RWPE2 (cell line): ENCODE measurements around the gene CDK11B.
"Not testable (repeated sequence)": the region's sequence is repeated elsewhere in the genome, so short reads cannot be mapped to it uniquely, and the experiment has no call there.

Experiments
- ATAC-seq: fragments of 200-7000 bp; cut with Tn5 transposase; 3 replicates; pipeline ENCODE4 v1.9.1; 2021; ENCODE audit warnings: low read depth
- DNase-seq: peaks from one replicate; pipeline ENCODE4 v3.0.0-alpha.2; 2020; ENCODE audit warnings: low spot score
- H3K27ac ChIP-seq: fragments of 450-650 bp; 2 replicates; pipeline ENCODE4 v1.5.1; 2017; ENCODE audit warnings: mild to moderate bottlenecking; ENCODE audit not compliant: poor library complexity, severe bottlenecking
- H3K27me3 ChIP-seq: fragments of 250-450 bp; sonication (Bioruptor Pico); 2 replicates; pipeline ENCODE4 v1.5.1; 2021; ENCODE audit warnings: mild to moderate bottlenecking, moderate library complexity; ENCODE audit not compliant: insufficient read depth, poor library complexity, severe bottlenecking
- H3K36me3 ChIP-seq: fragments of 250-450 bp; sonication (Bioruptor Pico); 2 replicates; pipeline ENCODE4 v1.5.1; 2020; ENCODE audit warnings: low read depth, mild to moderate bottlenecking, moderate library complexity
- H3K4me1 ChIP-seq: fragments of 250-450 bp; sonication (Bioruptor Pico); 2 replicates; pipeline ENCODE4 v1.5.1; 2021; ENCODE audit warnings: mild to moderate bottlenecking, moderate library complexity; ENCODE audit not compliant: insufficient read depth, poor library complexity, severe bottlenecking
- H3K4me3 ChIP-seq: fragments of 250-450 bp; sonication (Bioruptor Pico); 2 replicates; pipeline ENCODE4 v1.5.1; 2021; ENCODE audit warnings: mild to moderate bottlenecking, moderate library complexity; ENCODE audit not compliant: severe bottlenecking
- H3K9me3 ChIP-seq: fragments of 250-450 bp; sonication (Bioruptor Pico); 2 replicates; pipeline ENCODE4 v1.5.1; 2021; ENCODE audit warnings: mild to moderate bottlenecking, moderate library complexity; ENCODE audit not compliant: severe bottlenecking
- TF ChIP-seq, protein P1 (sequence below): fragments of 450-650 bp; IDR thresholded peaks from one replicate; pipeline ENCODE4 v1.5.1; 2017; ENCODE audit warnings: mild to moderate bottlenecking, moderate library complexity; ENCODE audit not compliant: poor library complexity, severe bottlenecking

CDK11B gene

DNA sequence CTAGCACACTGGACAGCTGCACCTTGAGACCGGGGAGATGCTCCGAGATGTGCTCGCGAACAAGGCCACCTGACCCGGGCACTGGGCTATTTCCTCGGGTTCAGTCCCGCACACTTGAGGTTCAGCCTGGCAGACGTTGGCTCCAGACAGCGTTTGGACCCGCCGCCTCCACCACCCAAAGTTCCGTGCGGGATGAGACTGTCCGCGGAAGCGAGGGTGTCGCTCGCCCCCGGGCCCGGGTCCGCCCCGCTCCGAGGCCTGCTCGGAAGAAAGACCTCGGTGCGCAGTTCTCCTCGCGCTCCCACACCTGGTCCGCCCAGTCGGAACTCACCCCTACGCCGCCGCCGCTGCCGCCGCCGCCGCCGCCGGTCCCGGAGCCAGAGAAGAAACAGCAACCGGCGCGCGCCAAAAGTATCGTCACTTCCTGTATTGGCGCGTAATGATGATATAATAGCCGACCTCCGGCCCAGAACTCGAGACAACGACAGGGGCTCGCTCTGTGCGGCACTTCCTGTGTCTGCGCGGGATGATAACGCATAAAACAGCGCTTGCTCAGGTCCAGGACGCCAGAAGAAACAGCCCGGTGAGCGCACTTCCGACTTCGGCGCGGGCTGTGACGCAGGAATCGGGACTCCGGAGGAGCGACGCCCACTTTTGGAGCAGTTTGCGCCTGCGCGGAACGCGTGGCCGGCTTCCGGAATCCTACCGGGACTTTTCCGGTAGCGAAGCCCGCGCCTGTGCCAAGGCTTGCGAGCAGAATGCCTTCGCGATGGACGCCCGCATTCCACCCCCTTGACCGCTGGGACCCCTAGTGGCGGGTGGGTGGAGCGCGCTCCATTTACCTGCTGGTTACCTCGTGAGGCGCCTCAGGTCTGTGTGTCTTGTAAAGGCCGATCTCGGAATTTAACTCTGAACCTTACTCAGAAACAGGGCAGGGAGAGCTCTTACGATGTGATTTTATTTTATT, at the start of gene CDK11B:
CDK11B (minus strand) TSS at position 422 of the 967 bp plus-strand sequence. CDS start 1,519 bp downstream, outside the sequence.
- TF ChIP-seq, protein P1, sequence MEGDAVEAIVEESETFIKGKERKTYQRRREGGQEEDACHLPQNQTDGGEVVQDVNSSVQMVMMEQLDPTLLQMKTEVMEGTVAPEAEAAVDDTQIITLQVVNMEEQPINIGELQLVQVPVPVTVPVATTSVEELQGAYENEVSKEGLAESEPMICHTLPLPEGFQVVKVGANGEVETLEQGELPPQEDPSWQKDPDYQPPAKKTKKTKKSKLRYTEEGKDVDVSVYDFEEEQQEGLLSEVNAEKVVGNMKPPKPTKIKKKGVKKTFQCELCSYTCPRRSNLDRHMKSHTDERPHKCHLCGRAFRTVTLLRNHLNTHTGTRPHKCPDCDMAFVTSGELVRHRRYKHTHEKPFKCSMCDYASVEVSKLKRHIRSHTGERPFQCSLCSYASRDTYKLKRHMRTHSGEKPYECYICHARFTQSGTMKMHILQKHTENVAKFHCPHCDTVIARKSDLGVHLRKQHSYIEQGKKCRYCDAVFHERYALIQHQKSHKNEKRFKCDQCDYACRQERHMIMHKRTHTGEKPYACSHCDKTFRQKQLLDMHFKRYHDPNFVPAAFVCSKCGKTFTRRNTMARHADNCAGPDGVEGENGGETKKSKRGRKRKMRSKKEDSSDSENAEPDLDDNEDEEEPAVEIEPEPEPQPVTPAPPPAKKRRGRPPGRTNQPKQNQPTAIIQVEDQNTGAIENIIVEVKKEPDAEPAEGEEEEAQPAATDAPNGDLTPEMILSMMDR: peak; percentile 51
- H3K27me3 ChIP-seq, H3K9me3 ChIP-seq, H3K4me1 ChIP-seq: not testable (repeated sequence)
- ATAC-seq: peak; percentile 84
- peaks cover 32% of the 10 kb centered on the region for H3K36me3 ChIP-seq
- peak within 1 kb of the TSS; percentile 98 for H3K4me3 ChIP-seq
- peak within 1 kb of the TSS; percentile 83 for H3K27ac ChIP-seq
- peak; percentile 95 for DNase-seq

DNA sequence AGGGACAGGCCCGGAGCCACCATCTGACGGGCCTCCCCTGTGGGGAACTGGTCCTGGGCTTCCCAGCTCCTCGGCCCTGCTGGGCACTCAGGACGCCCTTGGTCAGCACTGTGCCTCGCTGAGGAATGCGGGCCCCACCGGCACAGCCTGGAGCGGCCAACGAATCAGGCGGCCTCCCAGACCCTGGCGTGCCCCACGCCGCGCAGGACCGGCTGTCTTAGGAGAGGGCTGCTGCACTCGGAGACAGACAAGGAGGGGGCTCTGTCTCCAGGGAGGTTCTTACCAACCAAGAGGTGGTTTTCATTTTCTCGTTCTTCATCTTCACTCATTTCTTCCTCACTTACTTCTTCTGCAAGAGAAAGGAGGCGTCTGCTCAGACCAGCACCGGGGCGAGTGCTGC, 49.1 kb upstream of the CDK11B start:
- H3K4me1 ChIP-seq, H3K27ac ChIP-seq, H3K9me3 ChIP-seq, H3K4me3 ChIP-seq, H3K27me3 ChIP-seq, ATAC-seq, H3K36me3 ChIP-seq, DNase-seq: not testable (repeated sequence)

DNA sequence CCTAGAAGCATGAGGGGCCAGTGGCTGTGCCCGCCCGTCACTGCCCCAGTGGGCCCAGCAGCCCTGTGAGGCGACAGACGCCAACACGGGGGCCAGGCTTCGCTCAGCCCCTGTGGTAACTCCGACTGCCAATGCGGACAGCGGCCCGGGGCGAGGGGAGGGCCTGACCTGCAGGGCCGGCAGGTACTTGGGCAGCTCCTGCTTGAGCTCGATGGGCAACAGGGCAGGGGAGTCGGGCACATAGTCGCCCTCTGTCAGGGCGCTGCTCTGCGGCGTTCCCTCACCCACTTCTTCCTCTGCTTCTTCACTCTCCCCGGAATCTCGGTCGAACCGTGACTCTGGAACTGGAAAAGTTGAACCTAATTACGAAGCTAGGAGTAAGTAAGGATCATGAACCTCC, 48.4 kb upstream of the CDK11B start:
- not testable (repeated sequence) for H3K4me1 ChIP-seq, H3K36me3 ChIP-seq, H3K27me3 ChIP-seq, H3K27ac ChIP-seq, ATAC-seq, H3K9me3 ChIP-seq, H3K4me3 ChIP-seq
- peak; percentile 35 for DNase-seq

DNA sequence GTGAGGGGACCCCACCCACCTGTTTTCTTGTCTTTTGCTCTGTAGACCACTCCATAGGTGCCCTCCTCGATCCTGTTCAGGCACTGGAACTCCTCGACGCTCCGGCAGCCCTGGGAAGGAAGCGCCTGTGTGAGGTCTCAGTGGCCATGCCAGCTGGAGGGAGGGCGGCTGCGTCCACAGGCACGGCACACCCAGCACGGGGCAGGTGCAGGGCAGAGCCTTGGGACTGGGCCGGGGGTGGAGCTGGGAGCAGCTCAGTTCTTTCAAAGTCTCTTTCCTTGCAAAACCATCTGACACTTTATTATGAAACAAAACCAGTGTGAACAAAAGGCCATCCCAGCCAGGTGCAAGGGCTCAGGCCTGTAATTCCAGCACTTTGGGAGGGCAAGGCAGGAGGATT, 46.8 kb upstream of the CDK11B start:
- H3K4me1 ChIP-seq, H3K27ac ChIP-seq, H3K27me3 ChIP-seq, H3K36me3 ChIP-seq, ATAC-seq, H3K4me3 ChIP-seq, H3K9me3 ChIP-seq: not testable (repeated sequence)
- DNase-seq: peak; percentile 15

DNA sequence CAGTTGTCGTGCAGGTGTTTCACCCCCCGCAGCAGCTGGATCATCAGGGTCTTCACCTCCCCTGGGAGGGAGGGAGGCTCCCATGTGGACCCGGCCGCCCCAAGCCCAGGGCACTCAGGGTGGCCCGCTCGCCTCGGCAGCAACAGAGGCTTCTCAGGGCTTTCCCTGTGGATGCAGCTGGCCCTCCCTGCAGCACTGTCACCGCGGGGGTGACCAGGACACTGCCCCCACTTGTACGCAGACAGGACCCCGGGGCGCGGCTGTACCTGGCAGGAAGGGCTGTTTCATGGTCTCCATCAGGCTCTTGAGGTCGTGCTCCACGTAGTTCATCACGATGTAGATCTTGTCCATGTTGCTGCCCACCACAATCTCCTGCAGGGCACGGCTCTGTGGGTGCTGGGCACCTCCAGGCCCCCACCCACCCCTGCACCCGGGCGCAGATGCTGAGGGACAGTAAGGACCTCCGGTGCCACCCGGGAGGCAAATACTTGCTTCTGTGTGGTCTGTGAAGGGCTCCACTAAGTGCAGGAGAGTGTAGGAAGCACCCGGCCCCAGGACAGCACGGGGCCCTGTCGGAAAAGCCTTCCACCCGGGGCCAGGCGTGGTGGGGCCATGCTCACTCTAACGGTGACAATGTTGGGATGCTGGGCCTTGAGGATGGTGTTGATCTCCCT, 45.6 kb upstream of the CDK11B start:
- ATAC-seq, H3K9me3 ChIP-seq: not testable (repeated sequence)

DNA sequence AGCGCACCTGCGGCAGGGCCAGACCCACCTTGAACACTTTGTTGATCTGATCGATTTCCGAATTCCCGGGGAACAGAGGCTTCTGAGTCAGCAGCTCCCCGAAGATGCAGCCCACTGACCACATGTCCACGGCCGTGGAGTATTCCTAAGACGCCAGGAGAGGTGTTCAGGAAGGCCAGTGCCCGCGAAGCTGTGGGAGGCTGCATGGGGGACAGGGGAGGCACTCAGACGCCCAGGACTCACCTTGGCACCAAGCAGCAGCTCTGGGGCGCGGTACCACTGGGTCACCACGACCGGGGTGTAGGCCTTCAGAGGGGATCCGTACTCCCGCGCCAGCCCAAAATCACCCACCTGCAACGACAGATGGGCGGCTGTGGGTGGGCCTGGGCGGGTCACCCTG, 45.0 kb upstream of the CDK11B start:
- TF ChIP-seq, protein P1: no peak
- H3K36me3 ChIP-seq: no peaks in the 10 kb centered on the region
- H3K4me3 ChIP-seq: no peak overlapping the region
- H3K4me1 ChIP-seq: no peaks in the 10 kb centered on the region
- no peak overlapping the region for H3K27ac ChIP-seq
- no peaks in the 10 kb centered on the region for H3K9me3 ChIP-seq
- peak; percentile 54 for DNase-seq
- no peak for ATAC-seq
- H3K27me3 ChIP-seq: no peaks in the 10 kb centered on the region

More for the DNA sequence above, 45.6 kb upstream of the CDK11B start:
- DNase-seq: peak; percentile 56
- H3K36me3 ChIP-seq, H3K4me3 ChIP-seq, H3K27ac ChIP-seq, H3K27me3 ChIP-seq, H3K4me1 ChIP-seq: not testable (repeated sequence)

DNA sequence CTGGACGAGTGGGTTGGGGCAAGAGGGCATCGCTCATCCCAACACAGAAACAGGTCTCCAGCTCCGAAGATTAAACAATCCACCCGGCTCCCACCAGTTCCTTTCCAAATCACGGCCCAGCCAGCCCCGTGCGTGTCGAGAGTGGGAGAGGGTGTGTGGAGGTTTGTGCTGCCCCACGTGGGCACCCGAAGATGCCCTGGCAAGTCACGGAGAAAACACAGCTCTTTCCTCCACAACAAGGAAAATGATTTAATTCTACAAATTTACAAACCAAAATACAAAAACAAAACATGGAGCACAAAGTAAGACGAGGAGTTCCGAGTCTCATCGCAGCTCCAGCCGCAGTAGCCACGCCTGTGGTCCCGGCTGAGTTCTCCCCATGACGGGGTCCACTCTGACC, 43.7 kb upstream of the CDK11B start:
- not testable (repeated sequence) for H3K27me3 ChIP-seq, H3K9me3 ChIP-seq, H3K27ac ChIP-seq, H3K36me3 ChIP-seq, ATAC-seq, H3K4me1 ChIP-seq, H3K4me3 ChIP-seq
- peak; percentile 8 for DNase-seq

DNA sequence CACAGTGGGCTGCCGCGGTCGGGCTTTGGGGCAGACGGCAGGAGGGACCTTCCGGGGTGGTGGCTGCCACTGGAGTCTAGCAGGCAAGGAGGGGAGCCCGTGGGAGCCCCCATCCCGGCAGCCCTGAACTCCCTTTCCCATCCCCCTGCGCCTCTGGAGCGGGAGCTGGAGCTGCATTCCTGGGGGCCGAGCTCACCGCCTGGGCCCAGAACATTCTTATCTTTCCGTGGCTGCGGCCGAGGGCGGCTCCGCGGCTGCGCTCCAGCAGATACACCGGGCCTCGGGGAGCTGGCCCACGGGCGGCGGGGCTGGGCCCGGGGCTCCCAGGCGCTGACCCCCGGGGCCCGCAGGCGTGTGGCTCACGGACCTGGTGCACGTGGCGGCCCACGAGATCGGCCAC, 41.8 kb upstream of the CDK11B start:
- peak; percentile 46; the same call in 2 of the 3 replicates for ATAC-seq
- not testable (repeated sequence) for H3K27me3 ChIP-seq, H3K4me1 ChIP-seq, H3K36me3 ChIP-seq, DNase-seq, H3K27ac ChIP-seq, H3K9me3 ChIP-seq, H3K4me3 ChIP-seq

DNA sequence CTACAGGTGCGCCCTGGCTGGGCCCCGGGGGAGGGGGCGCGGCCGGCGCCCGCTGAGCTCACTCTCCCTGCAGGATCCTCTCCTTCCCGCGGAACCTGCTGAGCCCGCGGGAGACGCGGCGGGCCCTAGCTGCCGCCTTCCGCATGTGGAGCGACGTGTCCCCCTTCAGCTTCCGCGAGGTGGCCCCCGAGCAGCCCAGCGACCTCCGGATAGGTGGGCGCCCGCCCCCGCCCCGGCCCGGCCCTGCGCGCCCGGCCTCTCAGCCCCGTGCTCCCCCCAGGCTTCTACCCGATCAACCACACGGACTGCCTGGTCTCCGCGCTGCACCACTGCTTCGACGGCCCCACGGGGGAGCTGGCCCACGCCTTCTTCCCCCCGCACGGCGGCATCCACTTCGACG, 41.3 kb upstream of the CDK11B start:
- not testable (repeated sequence) for H3K27ac ChIP-seq, DNase-seq, H3K36me3 ChIP-seq, H3K9me3 ChIP-seq, H3K4me3 ChIP-seq, H3K4me1 ChIP-seq, H3K27me3 ChIP-seq, ATAC-seq
